Gastrocnemius medialis (tissue), 4 donors: ENCODE measurements around the gene GRM5.

ENCODE experiments used
- CTCF ChIP-seq, 5 experiments: fragments of 450-650 bp in 3 of 5; fragments of 200-600 bp in 2 of 5; sonication (generic) in 2 of 5; IDR thresholded peaks in 4 of 5; conservative IDR thresholded peaks in 1 of 5; 1 replicate in 4 of 5; 2 replicates in 1 of 5; pipeline ENCODE4 v1.5.1; 2016 to 2019; ENCODE audit warnings: antibody characterized with exemption in 5 of 5, mild to moderate bottlenecking in 3 of 5, moderate library complexity in 3 of 5
- POLR2A ChIP-seq, 2 donors: fragments of 450-650 bp; IDR thresholded peaks; one replicate each; pipeline ENCODE4 v1.6.1; 2017; ENCODE audit warnings: antibody characterized with exemption in 2 of 2, mild to moderate bottlenecking in 2 of 2, moderate library complexity in 2 of 2

- no peak for TF ChIP-seq POLR2A (IDR thresholded peaks at IDR 0.05)
- TF ChIP-seq CTCF (IDR thresholded peaks at IDR 0.05 in 4 of 5, conservative IDR thresholded peaks at IDR 0.05 in 1 of 5): no peak
These were observed 156.3 kb downstream of the GRM5 start for GRCh38 chr11:88909500-88909899.
